ENCODE measurements around the gene C16orf74.

DNA sequence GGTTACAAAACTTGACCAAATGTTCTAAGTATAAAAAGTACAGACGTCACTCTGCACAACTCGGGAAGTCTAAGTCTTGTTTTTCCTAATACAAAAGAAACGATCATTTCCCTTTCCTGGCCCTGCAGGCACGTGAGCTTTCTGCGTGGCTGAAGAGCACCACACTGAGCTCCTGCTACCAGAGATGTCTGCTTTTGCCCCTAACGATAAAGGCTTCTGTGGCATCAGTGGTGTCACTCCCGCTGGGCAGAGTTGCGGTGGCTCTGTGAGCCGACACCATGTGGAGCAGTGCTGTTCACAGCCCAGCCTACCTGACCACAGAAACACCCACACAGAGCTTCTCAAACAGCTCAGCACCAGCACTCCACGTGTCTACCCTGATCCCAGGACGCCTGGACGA lies 28.0 kb upstream of the C16orf74 start:
- TF ChIP-seq, protein P1, sequence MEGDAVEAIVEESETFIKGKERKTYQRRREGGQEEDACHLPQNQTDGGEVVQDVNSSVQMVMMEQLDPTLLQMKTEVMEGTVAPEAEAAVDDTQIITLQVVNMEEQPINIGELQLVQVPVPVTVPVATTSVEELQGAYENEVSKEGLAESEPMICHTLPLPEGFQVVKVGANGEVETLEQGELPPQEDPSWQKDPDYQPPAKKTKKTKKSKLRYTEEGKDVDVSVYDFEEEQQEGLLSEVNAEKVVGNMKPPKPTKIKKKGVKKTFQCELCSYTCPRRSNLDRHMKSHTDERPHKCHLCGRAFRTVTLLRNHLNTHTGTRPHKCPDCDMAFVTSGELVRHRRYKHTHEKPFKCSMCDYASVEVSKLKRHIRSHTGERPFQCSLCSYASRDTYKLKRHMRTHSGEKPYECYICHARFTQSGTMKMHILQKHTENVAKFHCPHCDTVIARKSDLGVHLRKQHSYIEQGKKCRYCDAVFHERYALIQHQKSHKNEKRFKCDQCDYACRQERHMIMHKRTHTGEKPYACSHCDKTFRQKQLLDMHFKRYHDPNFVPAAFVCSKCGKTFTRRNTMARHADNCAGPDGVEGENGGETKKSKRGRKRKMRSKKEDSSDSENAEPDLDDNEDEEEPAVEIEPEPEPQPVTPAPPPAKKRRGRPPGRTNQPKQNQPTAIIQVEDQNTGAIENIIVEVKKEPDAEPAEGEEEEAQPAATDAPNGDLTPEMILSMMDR (IDR thresholded peaks at IDR 0.05), result no peak
- no peak for TF ChIP-seq ZFX (IDR thresholded peaks at IDR 0.05; ENCODE audit: borderline replicate concordance)

Data from 22Rv1 (cell line).